Right lobe of liver (tissue), 4 donors: ENCODE results near the gene PAFAH1B2.

Source experiments
- CTCF ChIP-seq, 4 donors: fragments of 200-600 bp in 3 of 4; fragments of 450-650 bp in 1 of 4; IDR thresholded peaks; one replicate each; pipeline versions ENCODE4 v1.5.1 to v1.8.0; 2016 to 2022; ENCODE audit warnings: antibody characterized with exemption in 4 of 4, mild to moderate bottlenecking in 2 of 4
- POLR2A ChIP-seq: fragments of 450-650 bp; IDR thresholded peaks from one replicate; pipeline ENCODE4 v1.6.1; 2017; ENCODE audit warnings: antibody characterized with exemption, mild to moderate bottlenecking
- donor health status: DM: no; HTN: no; CAD: no.
- donor health status: DM: no; HTN: no; CAD: no.
- donor health status: DM: no; HTN: yes; CAD: no.

- TF ChIP-seq POLR2A (no peak), CTCF (IDR thresholded peaks at IDR 0.05) (no peak)
Measured at GRCh38 chr11:117225553-117226170, 81.6 kb downstream of the PAFAH1B2 start.
